Ishikawa (cell line): ENCODE measurements around the gene FDXR.

Source experiments
- CEBPB ChIP-seq: IDR thresholded peaks from 2 replicates; pipeline ENCODE4 v1.6.1; 2012
- EP300 ChIP-seq: IDR thresholded peaks from 2 replicates; pipeline ENCODE4 v1.6.1; 2012; ENCODE audit warnings: borderline replicate concordance
- FOXM1 ChIP-seq: IDR thresholded peaks from 2 replicates; pipeline ENCODE4 v1.6.1; 2012; ENCODE audit warnings: low read depth, borderline replicate concordance
- NFIC ChIP-seq: IDR thresholded peaks from 2 replicates; pipeline ENCODE4 v1.6.1; 2012
- RAD21 ChIP-seq: IDR thresholded peaks from 2 replicates; pipeline ENCODE4 v1.6.1; 2012; ENCODE audit warnings: low read depth
- REST ChIP-seq: IDR thresholded peaks from 2 replicates; pipeline ENCODE4 v1.6.1; 2012; ENCODE audit warnings: low read depth, mild to moderate bottlenecking
- TAF1 ChIP-seq: IDR thresholded peaks from 2 replicates; pipeline ENCODE4 v1.6.1; 2012; ENCODE audit warnings: low read depth, mild to moderate bottlenecking
- TCF12 ChIP-seq: IDR thresholded peaks from 2 replicates; pipeline ENCODE4 v1.6.1; 2012; ENCODE audit warnings: low read depth
- ZBTB7A ChIP-seq: IDR thresholded peaks from 2 replicates; pipeline ENCODE4 v1.6.1; 2012; ENCODE audit warnings: low read depth

- TF ChIP-seq TCF12 (no peak), NFIC (no peak), FOXM1 (no peak), REST (no peak), CEBPB (no peak), ZBTB7A (no peak), RAD21 (no peak), EP300 (no peak), TAF1 (no peak)
Observed at GRCh38 chr17:74816905-74817620, 55.7 kb downstream of the FDXR start.
